Adrenal gland (tissue), 12 donors: Measurements from ENCODE around the gene VWA3B. TPM values are rescaled to one million over a fixed set of nuclear protein-coding genes. Genes with fewer than 3 reads are reported as not detected.

Experiments
- DNase-seq, 7 donors: peaks; one replicate each; pipeline ENCODE4 v3.0.0-alpha.2; 2019 to 2020
- H3K27ac ChIP-seq, 5 donors: fragments of 200-600 bp; sonication (generic) in 4 of 5; 1 replicate in 3 of 5; 2 replicates in 2 of 5; pipeline versions ENCODE4 v1.5.1 to v1.8.0; 2016 to 2020; ENCODE audit warnings: mild to moderate bottlenecking in 1 of 5
- H3K27me3 ChIP-seq: fragments of 200-600 bp; 2 replicates; pipeline ENCODE4 v1.8.0; 2021
- H3K36me3 ChIP-seq, 2 donors: fragments of 200-600 bp; replicated peaks in 1 of 2; 1 replicate in 1 of 2; 2 replicates in 1 of 2; pipeline versions ENCODE4 v1.5.1 to v1.8.0; 2018 to 2022
- H3K4me1 ChIP-seq, 2 donors: fragments of 200-600 bp; replicated peaks in 1 of 2; 1 replicate in 1 of 2; 2 replicates in 1 of 2; pipeline versions ENCODE4 v1.5.1 to v1.8.0; 2018 to 2021
- H3K4me3 ChIP-seq, 4 donors: fragments of 200-600 bp; sonication (generic) in 3 of 4; one replicate each; pipeline ENCODE4 v1.5.1; 2016 to 2018
- H3K9me3 ChIP-seq, 3 donors: fragments of 200-600 bp; sonication (generic) in 1 of 3; replicated peaks in 1 of 3; 1 replicate in 2 of 3; 2 replicates in 1 of 3; pipeline versions ENCODE4 v1.5.1 to v1.8.0; 2016 to 2021
- POLR2A ChIP-seq, 2 donors: fragments of 450-650 bp; IDR thresholded peaks; one replicate each; pipeline ENCODE4 v1.6.1; 2017; ENCODE audit warnings: antibody characterized with exemption in 2 of 2, mild to moderate bottlenecking in 2 of 2, moderate library complexity in 1 of 2
- WGBS, 4 donors: extraction: QIAGEN DNeasy Blood & Tissue Kit in 2 of 4; methylation state at CpG; one replicate each; pipeline versions ENCODE4 v1.1.5 to v1.1.7; 2013 to 2017; 5-methylcytosine and 5-hydroxymethylcytosine counted together
- intact Hi-C, 2 donors: fragments of 100-400 bp; cut with DNase I; formaldehyde crosslinking; loops; one replicate each; pipeline versions ENCODE4 v1.14.1 to v1.15.0; 2022 to 2023
- polyA plus RNA-seq, 3 donors: library from polyadenylated mRNA; stranded (reverse); fragments of 200-250 nt in 2 of 3; fragments of 350-450 nt in 1 of 3; fragmentation: Illumina TruSeq in 1 of 3; extraction: RNeasy Lipid Tissue Mini Kit (QIAGEN cat#74804) in 1 of 3; gene quantifications; one replicate each; pipeline ENCODE4 v1.2.3, GENCODE V29; 2013 to 2014
- total RNA-seq, 9 donors: library from RNA; depleted of rRNA in 4 of 9; stranded (reverse); fragments of >200 nt in 4 of 9; fragments of 120-200 nt in 1 of 9; fragmentation: NEBNext Ultra II Directional in 1 of 9; extraction: Animal tissue kit (Norgen Biotek cat#: 25700) in 1 of 9; gene quantifications; one replicate each; pipeline versions ENCODE4 v1.1.0 to v1.2.4, GENCODE V29; 2013 to 2023
- TF ChIP-seq, protein P1 (sequence below), 6 experiments: fragments of 450-650 bp in 4 of 6; fragments of 200-600 bp in 2 of 6; sonication (generic) in 1 of 6; IDR thresholded peaks; 1 replicate in 5 of 6; 2 replicates in 1 of 6; pipeline versions ENCODE4 v1.5.1 to v1.8.0; 2016 to 2021; ENCODE audit warnings: antibody characterized with exemption in 6 of 6, mild to moderate bottlenecking in 2 of 6, moderate library complexity in 1 of 6
- donor health status: healthy with polysubstance abuse.
- donor health status: Bipolar disorder and iron deficiency.
- donor health status: DM: yes; HTN: yes; CAD: no.
- donor health status: DM: no; HTN: no; CAD: no.
- donor health status: DM: no; HTN: no; CAD: no.
- donor health status: DM: yes; HTN: yes; CAD: no.

VWA3B gene
- total and polyA plus RNA-seq, 12 donors, result 0.07 to 0.33 (median 0.17) TPM; not detected in 8

DNA sequence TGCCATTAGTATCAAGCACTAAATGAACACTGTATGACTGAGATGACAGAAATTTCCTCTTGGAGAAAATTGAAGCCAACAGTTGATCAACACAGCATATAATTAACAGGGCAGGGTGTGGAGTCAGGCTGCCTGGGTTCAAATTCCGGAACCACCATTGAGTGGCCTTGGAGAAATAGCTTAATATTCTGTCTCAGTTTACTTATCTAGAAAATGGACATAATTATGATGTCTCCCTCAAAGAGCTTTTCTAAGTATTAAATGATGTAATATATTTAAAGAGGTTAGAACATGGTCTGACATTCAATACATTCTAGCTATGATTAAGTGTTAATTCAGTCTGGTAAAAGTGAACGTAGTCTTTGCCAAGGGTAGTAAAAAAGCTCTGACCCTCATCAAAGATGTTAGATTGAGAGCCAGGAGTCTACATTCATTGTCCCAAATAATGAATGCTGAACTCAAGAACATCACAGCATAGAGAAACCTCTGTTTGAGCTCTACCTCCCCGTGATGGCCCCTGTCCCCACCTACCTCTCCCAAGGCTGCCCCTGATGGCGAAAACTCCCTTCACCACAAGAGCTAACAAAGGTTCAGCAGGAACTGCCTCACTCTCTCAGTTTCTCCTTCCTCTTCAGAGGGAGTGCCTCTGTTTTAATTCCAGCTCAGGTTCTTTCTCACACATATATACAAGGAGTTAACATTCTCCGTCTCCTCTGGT, 2.7 kb upstream of the VWA3B start:
- no peak for TF ChIP-seq POLR2A (IDR thresholded peaks at IDR 0.05)
- TF ChIP-seq, protein P1, sequence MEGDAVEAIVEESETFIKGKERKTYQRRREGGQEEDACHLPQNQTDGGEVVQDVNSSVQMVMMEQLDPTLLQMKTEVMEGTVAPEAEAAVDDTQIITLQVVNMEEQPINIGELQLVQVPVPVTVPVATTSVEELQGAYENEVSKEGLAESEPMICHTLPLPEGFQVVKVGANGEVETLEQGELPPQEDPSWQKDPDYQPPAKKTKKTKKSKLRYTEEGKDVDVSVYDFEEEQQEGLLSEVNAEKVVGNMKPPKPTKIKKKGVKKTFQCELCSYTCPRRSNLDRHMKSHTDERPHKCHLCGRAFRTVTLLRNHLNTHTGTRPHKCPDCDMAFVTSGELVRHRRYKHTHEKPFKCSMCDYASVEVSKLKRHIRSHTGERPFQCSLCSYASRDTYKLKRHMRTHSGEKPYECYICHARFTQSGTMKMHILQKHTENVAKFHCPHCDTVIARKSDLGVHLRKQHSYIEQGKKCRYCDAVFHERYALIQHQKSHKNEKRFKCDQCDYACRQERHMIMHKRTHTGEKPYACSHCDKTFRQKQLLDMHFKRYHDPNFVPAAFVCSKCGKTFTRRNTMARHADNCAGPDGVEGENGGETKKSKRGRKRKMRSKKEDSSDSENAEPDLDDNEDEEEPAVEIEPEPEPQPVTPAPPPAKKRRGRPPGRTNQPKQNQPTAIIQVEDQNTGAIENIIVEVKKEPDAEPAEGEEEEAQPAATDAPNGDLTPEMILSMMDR (IDR thresholded peaks at IDR 0.05), result no peak
- no peaks in the 10 kb centered on the region for H3K36me3 ChIP-seq
- H3K4me1 ChIP-seq, result peaks cover 0 to 16% of the 10 kb centered on the region in 2 donors
- no peak overlapping the region for H3K4me3 ChIP-seq
- 61 to 71% (median 64%) methylated on average over 5 of the region's 5 CpGs for whole genome bisulfite sequencing, 4 donors
- no peak overlapping the region for H3K27ac ChIP-seq
- no peak for DNase-seq
- intact Hi-C loops, result no loop called here
- no peaks in the 10 kb centered on the region for H3K9me3 ChIP-seq
- H3K27me3 ChIP-seq, result peaks cover 29% of the 10 kb centered on the region

DNA sequence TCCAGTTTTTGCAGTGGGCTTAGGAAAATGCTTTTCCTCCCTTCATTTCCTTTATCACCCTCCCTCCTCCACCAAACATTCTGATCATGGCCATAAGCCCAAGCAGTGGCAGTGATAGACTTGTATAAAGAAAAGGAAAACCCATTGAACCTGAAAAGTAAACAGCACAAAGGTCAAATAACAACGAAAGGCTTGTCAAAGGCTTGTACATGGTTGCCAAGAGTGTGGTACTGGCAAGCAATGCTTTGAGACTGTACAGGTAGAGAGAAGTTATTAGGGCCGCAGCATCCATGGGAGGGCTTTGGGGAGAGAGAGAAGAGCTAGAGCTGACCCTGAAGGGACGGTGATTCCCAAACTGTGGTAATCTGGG, 2.1 kb upstream of the VWA3B start:
- no peak overlapping the region for H3K4me3 ChIP-seq
- 70 to 81% (median 78%) methylated on average over 3 of the region's 3 CpGs for WGBS, 4 donors
- no peaks in the 10 kb centered on the region for H3K36me3 ChIP-seq
- peaks cover 29% of the 10 kb centered on the region for H3K27me3 ChIP-seq
- H3K4me1 ChIP-seq, result peaks cover 0 to 16% of the 10 kb centered on the region in 2 donors
- TF ChIP-seq POLR2A (IDR thresholded peaks at IDR 0.05), result no peak
- TF ChIP-seq, protein P1 (IDR thresholded peaks at IDR 0.05), result no peak
- no peaks in the 10 kb centered on the region for H3K9me3 ChIP-seq
- H3K27ac ChIP-seq, result no peak overlapping the region
- DNase-seq, result no peak
- intact Hi-C loops, result no loop called here

DNA sequence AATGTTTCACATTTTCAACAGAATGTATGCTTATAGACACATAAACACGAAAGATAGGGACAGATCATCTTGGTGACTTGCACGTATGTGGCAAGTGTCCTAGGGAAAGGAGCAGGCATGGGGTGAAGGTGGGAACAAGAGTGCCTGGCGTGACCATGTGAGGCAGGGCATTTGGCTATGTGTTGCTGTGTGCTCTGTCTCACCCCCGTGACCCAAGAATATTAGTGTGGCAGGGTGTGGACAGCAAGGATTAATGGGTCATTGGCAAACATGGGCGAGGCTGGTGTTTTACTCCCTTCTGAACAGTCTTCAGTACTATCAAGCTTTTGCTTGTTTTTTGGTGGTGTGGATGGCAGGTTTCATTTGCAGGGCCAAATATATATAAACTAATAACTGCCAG, 1.3 kb upstream of the VWA3B start:
- 75 to 97% (median 80%) methylated on average over 5 of the region's 5 CpGs for WGBS, 4 donors
- Histone ChIP-seq H3K36me3 (no peaks in the 10 kb centered on the region), H3K27me3 (peaks cover 29% of the 10 kb centered on the region), H3K4me1 (peaks cover 0 to 16% of the 10 kb centered on the region in 2 donors), H3K9me3 (no peaks in the 10 kb centered on the region), H3K27ac (no peak overlapping the region), H3K4me3 (no peak overlapping the region)
- intact Hi-C loops, result no loop called here
- TF ChIP-seq, protein P1 (IDR thresholded peaks at IDR 0.05), result no peak
- DNase-seq, result no peak

DNA sequence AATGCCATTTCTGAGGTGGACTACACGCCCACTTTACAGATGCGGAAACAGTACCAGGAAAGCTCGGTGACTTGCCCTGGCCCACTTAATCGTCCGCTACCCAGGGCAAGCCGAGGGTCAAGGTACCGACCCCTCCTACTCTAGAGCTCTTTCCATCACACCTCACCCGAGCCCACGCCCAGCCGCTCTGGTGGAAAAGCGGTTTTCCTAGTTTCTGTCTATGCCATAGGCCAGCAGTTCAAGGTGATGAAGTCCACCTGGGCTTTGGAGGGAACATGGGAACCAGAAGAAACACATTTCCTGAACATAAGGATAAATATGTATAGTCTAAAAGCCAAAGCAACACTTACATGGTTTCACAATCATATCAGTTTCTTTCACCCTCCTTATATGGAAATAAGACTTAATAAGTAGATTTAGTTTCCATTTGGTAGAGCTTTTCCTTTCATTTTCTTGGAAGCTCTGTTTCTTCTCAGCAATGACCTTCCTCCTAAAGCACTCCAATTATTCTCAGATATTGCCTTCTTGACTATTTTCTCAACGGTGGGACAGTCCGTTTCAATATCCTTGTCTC, 567 bp downstream of the VWA3B start:
- TF ChIP-seq, protein P1 (IDR thresholded peaks at IDR 0.05), result no peak
- TF ChIP-seq POLR2A (IDR thresholded peaks at IDR 0.05), result no peak
- DNase-seq, result no peak
- peak overlapping the region in 1 of 4 donors; percentile 55 for H3K4me3 ChIP-seq
- no peaks in the 10 kb centered on the region for H3K36me3 ChIP-seq
- 48 to 56% (median 53%) methylated on average over 12 to 13 of the region's 13 CpGs for WGBS, 4 donors
- H3K4me1 ChIP-seq, result peaks cover 0 to 16% of the 10 kb centered on the region in 2 donors
- peaks cover 29% of the 10 kb centered on the region for H3K27me3 ChIP-seq
- intact Hi-C loops, result no loop called here
- no peaks in the 10 kb centered on the region for H3K9me3 ChIP-seq
- no peak overlapping the region for H3K27ac ChIP-seq
